RCC 7860 (cell line): Measurements from ENCODE around the gene LCN1.

ENCODE experiments used
- DNase-seq: peaks from one replicate; pipeline ENCODE4 v3.0.0-alpha.2; 2015; ENCODE audit warnings: low spot score
- FAIRE-seq: peaks from 2 replicates; lab custom pipeline; 2012; peaks lifted over from hg19 to GRCh38; lab: Jason Lieb, UNC

The LCN1 gene

GRCh38 chr9:135520916-135521607 is at the start of gene LCN1:
TSS of gene LCN1 (plus strand) at chr9:135521440. CDS start at chr9:135521498, 58 bp downstream.
- DNase-seq = no peak
- no peak for FAIRE-seq

GRCh38 chr9:135471791-135472640 is 49.2 kb upstream of the LCN1 start:
- DNase-seq (no peak), FAIRE-seq (no peak)

- FAIRE-seq = no peak
- no peak for DNase-seq
Observed at GRCh38 chr9:135473972-135474543, 47.2 kb upstream of the LCN1 start.

DNA sequence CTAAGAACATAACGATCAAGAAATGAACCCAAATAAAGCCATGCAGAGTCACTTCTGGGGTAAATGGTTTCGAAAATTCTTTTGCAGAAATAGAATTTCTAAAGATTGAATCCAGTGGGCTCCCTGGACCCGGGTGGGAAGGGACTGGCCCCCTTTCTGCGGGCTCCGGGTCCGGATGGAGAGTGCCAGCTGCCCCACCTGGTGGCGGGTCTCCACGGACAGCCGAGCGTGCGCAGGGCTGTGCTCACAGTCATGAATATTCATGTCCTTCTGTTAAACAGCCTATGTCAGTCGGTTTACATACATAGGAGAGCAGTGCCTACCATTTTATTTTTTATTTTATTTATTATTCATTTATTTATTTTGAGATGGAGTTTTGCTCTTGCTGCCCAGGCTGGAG is 46.3 kb upstream of the LCN1 start:
- DNase-seq = no peak
- no peak for FAIRE-seq

DNA sequence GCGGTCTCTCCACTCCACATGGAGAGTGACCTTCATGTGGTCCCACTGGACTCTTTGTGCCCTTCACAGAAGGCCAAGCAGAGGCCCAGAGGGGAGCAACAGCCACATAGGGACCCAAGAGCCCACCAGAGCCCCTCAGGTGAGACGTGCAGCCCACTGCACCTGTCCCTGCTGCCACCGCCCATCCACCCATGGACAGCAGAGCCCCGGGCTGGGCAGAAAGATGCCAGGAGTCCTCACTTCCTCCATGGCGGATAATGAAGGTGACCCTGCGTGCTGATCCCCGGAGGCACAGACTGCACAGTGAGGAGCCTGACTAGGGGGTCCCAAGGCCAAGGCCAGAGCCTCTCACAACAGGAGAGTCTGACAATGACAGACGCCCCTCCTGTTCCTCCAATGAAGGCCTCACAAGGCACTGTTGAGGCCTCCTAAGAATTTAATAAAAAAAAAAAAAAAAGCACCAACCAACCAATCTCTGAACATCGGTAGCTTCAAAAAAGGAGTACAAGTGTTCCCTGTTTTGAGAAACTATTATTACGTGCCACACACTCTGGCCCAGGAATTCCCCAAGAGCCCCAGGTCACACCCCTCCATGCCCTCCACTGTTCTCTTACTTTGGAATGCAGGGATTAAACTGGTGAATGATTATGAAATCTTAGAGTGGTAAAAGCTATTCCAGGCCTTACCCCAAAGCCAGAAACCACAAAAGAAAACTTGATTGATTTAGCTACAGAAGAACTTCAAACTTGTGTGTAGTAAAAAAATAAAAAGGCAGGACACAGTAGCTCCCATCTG is 44.5 kb upstream of the LCN1 start:
- DNase-seq (peak; percentile 41), FAIRE-seq (peak; percentile 78)

DNA sequence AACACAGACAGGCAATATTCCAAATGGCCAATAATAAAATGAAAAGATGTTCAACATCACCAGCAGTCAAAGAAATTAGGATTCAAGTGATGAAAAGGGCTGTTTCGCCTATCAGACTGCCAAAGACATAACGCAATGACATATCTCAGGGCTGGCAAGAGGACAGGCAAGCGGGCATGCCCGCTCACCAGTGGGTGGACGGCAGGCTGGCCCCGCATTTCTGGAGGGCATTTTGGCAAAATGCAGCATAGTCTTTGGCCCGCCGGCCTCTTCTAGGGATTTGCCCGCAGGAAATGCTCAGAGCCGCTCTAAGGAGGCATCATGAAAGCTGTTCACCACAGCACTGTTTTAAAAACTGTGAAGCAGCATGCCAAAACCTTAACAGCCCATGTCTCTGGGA is 43.0 kb upstream of the LCN1 start:
- DNase-seq (no peak), FAIRE-seq (no peak)

GRCh38 chr9:135478829-135479468 is 42.3 kb upstream of the LCN1 start:
- FAIRE-seq (no peak), DNase-seq (no peak)

DNA sequence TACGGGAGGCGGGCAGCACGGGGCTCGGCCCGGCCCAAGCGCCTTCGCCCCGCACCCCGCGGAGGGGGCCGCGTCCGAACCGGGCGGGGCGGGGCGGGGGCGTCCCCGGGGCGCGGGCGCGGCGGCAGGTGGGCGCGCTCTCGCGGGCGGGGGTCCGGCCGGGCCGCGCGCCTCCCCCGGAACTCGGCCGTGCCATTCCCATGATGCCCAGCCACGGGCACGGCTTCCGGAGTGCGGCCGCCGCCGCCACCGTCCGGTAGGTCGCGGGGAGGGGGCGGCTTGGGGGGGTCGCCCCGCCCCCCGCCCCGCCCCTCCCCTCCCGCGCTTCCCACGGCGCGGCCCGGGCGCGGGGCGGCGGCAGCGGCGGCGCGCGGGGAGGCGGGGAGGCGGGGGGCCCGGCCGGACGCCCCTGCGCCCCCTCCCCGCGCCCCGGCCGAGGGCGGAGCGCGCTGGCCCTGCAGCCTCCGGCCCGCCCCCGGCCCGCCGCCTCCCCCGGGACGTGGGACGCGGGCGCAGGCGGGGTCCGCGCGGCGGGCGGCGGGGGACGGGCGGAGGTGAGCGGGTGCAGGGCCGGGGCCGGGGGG is 41.7 kb upstream of the LCN1 start, which contains the start of gene PPP1R26:
Gene PPP1R26, plus strand, starts transcription at position 314 of the 584 bp plus-strand sequence. CDS start 4,729 bp downstream, outside the sequence.
- no peak for FAIRE-seq
- no peak for DNase-seq

DNA sequence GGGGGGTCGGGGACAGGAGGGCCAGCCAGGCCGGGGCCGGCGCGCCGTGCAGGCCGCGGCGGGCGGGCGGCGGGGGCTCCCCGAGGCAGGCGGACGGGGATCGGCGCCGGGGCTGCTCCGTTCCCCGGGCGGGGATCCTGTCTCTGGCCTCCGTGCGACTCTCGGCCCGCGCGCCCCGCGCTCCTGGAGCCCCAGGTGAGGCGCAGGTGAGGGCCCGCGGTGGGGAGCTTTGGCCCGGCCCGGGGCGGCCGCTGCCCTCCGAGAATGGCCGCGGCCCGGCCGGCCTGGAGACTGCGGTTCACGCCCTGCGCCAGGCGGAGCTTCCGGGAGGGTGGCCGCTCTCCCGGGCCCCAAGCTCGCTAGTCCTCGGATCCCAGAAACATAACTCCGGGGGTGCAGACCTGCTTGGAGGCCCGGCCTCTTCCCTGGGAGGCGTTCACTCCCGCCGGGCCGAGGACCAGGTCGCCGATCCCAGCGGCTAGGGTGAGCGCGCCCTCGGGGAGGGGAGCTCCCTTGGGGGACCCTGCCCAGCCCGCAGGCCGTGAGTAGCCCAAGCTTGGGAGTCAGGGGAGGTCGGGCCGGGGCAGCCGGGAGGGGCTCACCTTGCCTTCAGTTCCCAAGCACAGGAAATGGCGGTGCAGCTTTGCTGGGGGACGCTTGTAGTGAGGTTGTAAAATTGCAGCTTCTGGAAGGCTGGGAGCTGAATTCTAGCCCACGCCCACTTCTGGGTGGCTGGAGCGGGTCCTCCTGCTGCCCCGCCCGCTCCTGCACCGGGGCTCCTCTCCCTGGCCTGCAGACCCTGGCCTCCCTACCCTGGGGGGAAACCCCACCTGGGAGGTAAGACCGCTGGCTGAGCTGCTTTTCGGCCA is 40.9 kb upstream of the LCN1 start:
- FAIRE-seq (no peak), DNase-seq (no peak)

GRCh38 chr9:135480940-135481310 is 40.3 kb upstream of the LCN1 start:
- FAIRE-seq (no peak), DNase-seq (no peak)

GRCh38 chr9:135482015-135482754 is 39.1 kb upstream of the LCN1 start:
- DNase-seq (no peak), FAIRE-seq (no peak)

DNA sequence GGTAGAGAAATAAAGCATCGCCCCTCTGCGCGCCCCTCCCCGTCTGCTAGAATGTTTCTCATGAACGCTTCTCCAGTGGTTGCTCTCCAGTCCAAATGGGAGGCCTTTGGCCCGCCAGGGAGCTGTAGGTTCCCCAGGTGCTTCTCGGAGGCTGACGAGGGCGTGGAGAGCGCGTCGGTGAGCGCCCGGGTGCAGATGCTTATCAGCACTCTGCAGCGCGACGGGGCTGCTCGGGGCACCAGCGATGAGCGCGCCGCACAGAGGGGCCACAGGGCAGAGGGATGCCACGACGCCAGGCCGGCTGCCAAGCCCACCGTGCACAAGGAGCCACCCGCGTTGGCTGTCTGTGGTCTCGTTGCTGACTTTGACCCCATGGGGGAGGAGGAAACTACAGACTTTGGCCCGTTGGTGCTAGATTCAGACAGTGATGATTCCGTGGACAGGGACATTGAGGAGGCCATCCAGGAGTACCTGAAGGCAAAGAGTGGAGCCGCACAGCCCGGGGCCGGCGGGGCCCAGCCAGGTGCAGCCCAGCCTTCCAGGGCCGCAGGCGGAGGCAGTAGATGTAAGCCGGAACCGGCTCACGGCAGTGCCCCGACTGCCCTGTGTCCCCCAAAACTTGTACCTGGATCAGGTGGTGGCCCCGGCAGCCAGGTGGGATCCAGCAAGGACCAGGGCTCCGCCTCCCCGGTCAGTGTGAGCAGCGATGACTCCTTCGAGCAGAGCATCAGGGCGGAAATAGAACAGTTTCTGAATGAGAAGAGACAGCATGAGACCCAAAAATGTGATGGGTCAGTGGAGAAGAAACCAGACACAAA is 36.6 kb upstream of the LCN1 start:
- no peak for FAIRE-seq
- DNase-seq = no peak

GRCh38 chr9:135485385-135485784 is 35.9 kb upstream of the LCN1 start:
- FAIRE-seq = no peak
- DNase-seq = no peak

DNA sequence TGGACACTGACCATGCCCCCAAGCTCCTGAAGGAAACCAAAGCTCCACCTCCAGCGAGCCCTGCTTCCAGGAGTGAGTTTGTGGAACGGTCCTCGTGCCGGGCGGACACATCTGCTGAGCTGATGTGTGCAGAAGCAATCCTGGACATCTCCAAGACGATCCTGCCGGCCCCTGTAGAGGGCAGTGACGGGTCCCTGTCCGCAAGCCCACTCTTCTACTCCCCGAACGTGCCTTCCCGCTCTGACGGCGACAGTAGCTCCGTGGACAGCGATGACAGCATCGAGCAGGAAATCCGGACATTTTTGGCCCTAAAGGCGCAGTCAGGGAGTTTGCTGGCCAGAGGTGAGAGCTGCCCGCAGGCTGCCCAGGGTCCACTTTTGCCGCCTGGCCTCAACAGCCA is 35.4 kb upstream of the LCN1 start:
- FAIRE-seq (no peak), DNase-seq (no peak)

DNA sequence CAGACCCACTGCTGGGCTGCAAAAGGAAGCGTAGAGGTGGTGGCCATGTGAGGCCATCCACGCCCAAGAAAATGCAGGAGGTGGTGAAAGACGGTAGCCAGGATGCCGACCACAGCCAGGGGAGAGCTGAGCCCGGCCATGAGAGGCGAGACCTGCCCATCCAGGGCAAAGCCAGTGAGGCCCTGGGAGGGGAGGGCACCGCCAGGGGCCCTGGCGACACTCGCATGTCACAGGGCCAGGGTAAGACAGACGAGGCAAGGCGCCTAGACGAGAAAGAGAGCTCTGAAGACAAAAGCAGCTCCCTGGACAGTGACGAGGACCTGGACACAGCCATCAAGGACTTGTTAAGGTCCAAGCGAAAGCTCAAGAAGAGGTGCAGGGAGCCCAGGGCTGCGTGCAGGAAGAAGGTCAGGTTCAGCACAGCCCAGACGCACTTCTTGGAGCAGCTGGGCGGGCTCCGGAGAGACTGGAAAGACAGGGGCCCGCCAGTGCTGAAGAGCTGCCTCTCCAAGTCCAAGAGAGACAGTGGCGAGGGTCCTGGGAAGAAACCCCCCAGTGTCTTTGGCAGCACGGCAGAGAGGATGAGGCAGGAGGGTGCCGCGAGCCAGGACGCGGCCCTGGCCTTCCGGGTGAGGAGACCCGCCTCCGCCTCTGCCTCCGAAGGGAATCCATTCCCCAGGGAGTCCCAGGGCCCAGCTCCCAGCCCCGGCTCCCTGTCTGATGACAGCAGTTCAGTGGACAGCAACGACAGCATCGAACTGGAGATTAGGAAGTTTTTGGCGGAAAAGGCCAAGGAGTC is 34.8 kb upstream of the LCN1 start:
- DNase-seq (no peak), FAIRE-seq (no peak)

GRCh38 chr9:135487281-135488012 is 33.8 kb upstream of the LCN1 start:
- DNase-seq (no peak), FAIRE-seq (no peak)
